ENCODE data around the gene NCOA3.

GRCh38 chr20:47566269-47566668 lies 64.6 kb downstream of the NCOA3 start:
- no peak for TF ChIP-seq POLR2A (IDR thresholded peaks at IDR 0.05; ENCODE audit: low read length)
- no peak for TF ChIP-seq GATA1 (IDR thresholded peaks at IDR 0.05; ENCODE audit: low read depth, low read length)
